Measurements from ENCODE around the gene TMEM163.

DNA sequence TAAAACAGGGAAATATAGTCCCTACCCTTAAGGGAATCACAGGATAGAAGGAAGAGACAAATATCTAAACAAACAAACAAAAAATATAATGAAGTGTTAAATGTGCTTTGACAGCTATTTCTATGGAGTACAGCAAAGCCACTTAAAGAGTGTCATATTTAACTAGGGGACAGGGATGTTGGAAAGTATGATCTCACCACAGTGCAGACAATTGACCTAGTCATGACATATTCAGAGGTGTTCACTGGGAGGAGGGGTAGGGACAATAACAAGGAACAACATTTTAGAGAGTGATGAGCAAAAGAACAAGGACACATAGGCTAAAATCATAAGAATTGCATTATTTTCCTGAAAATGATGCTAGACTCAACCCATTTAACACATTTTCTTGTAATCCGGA lies 107.5 kb downstream of the TMEM163 start:
- TF ChIP-seq POLR2A (IDR thresholded peaks at IDR 0.05) (no peak), POLR2AphosphoS5 (IDR thresholded peaks at IDR 0.05) (no peak)
- TF ChIP-seq, protein P1, sequence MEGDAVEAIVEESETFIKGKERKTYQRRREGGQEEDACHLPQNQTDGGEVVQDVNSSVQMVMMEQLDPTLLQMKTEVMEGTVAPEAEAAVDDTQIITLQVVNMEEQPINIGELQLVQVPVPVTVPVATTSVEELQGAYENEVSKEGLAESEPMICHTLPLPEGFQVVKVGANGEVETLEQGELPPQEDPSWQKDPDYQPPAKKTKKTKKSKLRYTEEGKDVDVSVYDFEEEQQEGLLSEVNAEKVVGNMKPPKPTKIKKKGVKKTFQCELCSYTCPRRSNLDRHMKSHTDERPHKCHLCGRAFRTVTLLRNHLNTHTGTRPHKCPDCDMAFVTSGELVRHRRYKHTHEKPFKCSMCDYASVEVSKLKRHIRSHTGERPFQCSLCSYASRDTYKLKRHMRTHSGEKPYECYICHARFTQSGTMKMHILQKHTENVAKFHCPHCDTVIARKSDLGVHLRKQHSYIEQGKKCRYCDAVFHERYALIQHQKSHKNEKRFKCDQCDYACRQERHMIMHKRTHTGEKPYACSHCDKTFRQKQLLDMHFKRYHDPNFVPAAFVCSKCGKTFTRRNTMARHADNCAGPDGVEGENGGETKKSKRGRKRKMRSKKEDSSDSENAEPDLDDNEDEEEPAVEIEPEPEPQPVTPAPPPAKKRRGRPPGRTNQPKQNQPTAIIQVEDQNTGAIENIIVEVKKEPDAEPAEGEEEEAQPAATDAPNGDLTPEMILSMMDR (IDR thresholded peaks at IDR 0.05): no peak
